ENCODE data around the gene TMEFF2.

- TF ChIP-seq CTCF (IDR thresholded peaks at IDR 0.05): no peak
- TF ChIP-seq EP300 (IDR thresholded peaks at IDR 0.05): no peak
- TF ChIP-seq POLR2A (IDR thresholded peaks at IDR 0.05): no peak
- no peak for TF ChIP-seq POLR2AphosphoS5 (IDR thresholded peaks at IDR 0.05)
These were observed 70.2 kb downstream of the TMEFF2 start for GRCh38 chr2:192124571-192124970.

Data from upper lobe of left lung (tissue), 4 donors.